Measurements from ENCODE around the gene ZMYND10.

Gene ZMYND10

GRCh38 chr3:50330330-50330729, 15.2 kb downstream of the ZMYND10 start:
- Histone ChIP-seq H3K36me3 (peaks cover 24% of the 10 kb centered on the region), H3K4me3 (ENCODE audit: low read depth, low read length) (no peak overlapping the region), H3K9me3 (no peaks in the 10 kb centered on the region), H3K4me1 (no peaks in the 10 kb centered on the region), H3K27me3 (no peaks in the 10 kb centered on the region)
- DNase-seq, result no peak
- no peak for TF ChIP-seq CTCF (IDR thresholded peaks at IDR 0.05; ENCODE audit: low read depth, low read length)

GRCh38 chr3:50327943-50328691, 17.4 kb downstream of the ZMYND10 start, which contains the start of gene TUSC2:
TUSC2 (minus strand) TSS chr3:50328223; CDS start chr3:50328099, 124 bp downstream.
- DNase-seq, result peak; percentile 92
- Histone ChIP-seq H3K27me3 (no peaks in the 10 kb centered on the region), H3K9me3 (no peaks in the 10 kb centered on the region), H3K36me3 (peaks cover 24% of the 10 kb centered on the region), H3K4me1 (no peaks in the 10 kb centered on the region), H3K4me3 (ENCODE audit: low read depth, low read length) (peak within 1 kb of the TSS; percentile 77)
- TF ChIP-seq CTCF (IDR thresholded peaks at IDR 0.05; ENCODE audit: low read depth, low read length), result no peak

- H3K36me3 ChIP-seq, result peaks cover 22% of the 10 kb centered on the region
Measured at GRCh38 chr3:50327129-50327528, 18.4 kb downstream of the ZMYND10 start.

GRCh38 chr3:50326182-50326541, 19.4 kb downstream of the ZMYND10 start:
- H3K36me3 ChIP-seq, result peaks cover 12% of the 10 kb centered on the region

More at GRCh38 chr3:50327129-50327528, 18.4 kb downstream of the ZMYND10 start:
- no peak for TF ChIP-seq CTCF (IDR thresholded peaks at IDR 0.05; ENCODE audit: low read depth, low read length)
- Histone ChIP-seq H3K4me3 (ENCODE audit: low read depth, low read length) (peak overlapping the region; percentile 77), H3K9me3 (no peaks in the 10 kb centered on the region), H3K4me1 (no peaks in the 10 kb centered on the region), H3K27me3 (no peaks in the 10 kb centered on the region)
- DNase-seq, result no peak

GRCh38 chr3:50325497-50326181, 19.9 kb downstream of the ZMYND10 start:
- peaks cover 3% of the 10 kb centered on the region; the same call in 1 of the 2 replicates for H3K4me1 ChIP-seq
- DNase-seq, result no peak
- no peak for TF ChIP-seq CTCF (IDR thresholded peaks at IDR 0.05; ENCODE audit: low read depth, low read length)
- no peak overlapping the region for H3K4me3 ChIP-seq (ENCODE audit: low read depth, low read length)
- H3K27me3 ChIP-seq, result no peaks in the 10 kb centered on the region
- H3K36me3 ChIP-seq, result peaks cover 9% of the 10 kb centered on the region
- no peaks in the 10 kb centered on the region for H3K9me3 ChIP-seq

More at GRCh38 chr3:50326182-50326541, 19.4 kb downstream of the ZMYND10 start:
- H3K4me1 ChIP-seq, result peaks cover 3% of the 10 kb centered on the region; the same call in 1 of the 2 replicates
- H3K9me3 ChIP-seq, result no peaks in the 10 kb centered on the region
- no peaks in the 10 kb centered on the region for H3K27me3 ChIP-seq
- H3K4me3 ChIP-seq (ENCODE audit: low read depth, low read length), result no peak overlapping the region
- no peak for TF ChIP-seq CTCF (IDR thresholded peaks at IDR 0.05; ENCODE audit: low read depth, low read length)
- DNase-seq, result no peak

- H3K36me3 ChIP-seq, result peaks cover 4% of the 10 kb centered on the region
- no peak overlapping the region for H3K4me3 ChIP-seq (ENCODE audit: low read depth, low read length)
- no peak for DNase-seq
- H3K4me1 ChIP-seq, result peaks cover 3% of the 10 kb centered on the region
- H3K27me3 ChIP-seq, result no peaks in the 10 kb centered on the region
- no peak for TF ChIP-seq CTCF (IDR thresholded peaks at IDR 0.05; ENCODE audit: low read depth, low read length)
- no peaks in the 10 kb centered on the region for H3K9me3 ChIP-seq
Measured at GRCh38 chr3:50325113-50325480, 20.4 kb downstream of the ZMYND10 start.

Data from BE2C (cell line).